Right lobe of liver (tissue), 6 donors: Measurements from ENCODE around the gene PPP2R5D. TPM values are rescaled to one million over a fixed set of nuclear protein-coding genes. Genes with fewer than 3 reads are reported as not detected.

ENCODE experiments used
- ATAC-seq, 4 donors: fragments of 200-7000 bp; cut with Tn5 transposase; one replicate each; pipeline ENCODE4 v1.9.1; 2020; ENCODE audit warnings: mild to moderate bottlenecking in 4 of 4, moderate library complexity in 4 of 4
- DNase-seq, 3 donors: peaks; one replicate each; pipeline ENCODE4 v3.0.0-alpha.2; 2020
- H3K27ac ChIP-seq, 3 donors: fragments of 200-600 bp; one replicate each; pipeline ENCODE4 v1.8.0; 2022
- H3K27me3 ChIP-seq, 2 donors: fragments of 200-600 bp; one replicate each; pipeline ENCODE4 v1.8.0; 2022
- H3K36me3 ChIP-seq, 4 donors: fragments of 200-600 bp; sonication (generic) in 1 of 4; one replicate each; pipeline versions ENCODE4 v1.5.1 to v1.8.0; 2017 to 2022; ENCODE audit warnings: control low read depth in 1 of 4
- H3K4me1 ChIP-seq, 4 donors: fragments of 200-600 bp; sonication (generic) in 1 of 4; one replicate each; pipeline versions ENCODE4 v1.5.1 to v1.8.0; 2017 to 2022; ENCODE audit warnings: control low read depth in 1 of 4
- H3K4me3 ChIP-seq, 3 donors: fragments of 200-600 bp; one replicate each; pipeline ENCODE4 v1.8.0; 2022
- H3K9me3 ChIP-seq, 4 donors: fragments of 200-600 bp; sonication (generic) in 1 of 4; one replicate each; pipeline versions ENCODE4 v1.5.1 to v1.8.0; 2017 to 2022; ENCODE audit warnings: control low read depth in 1 of 4
- POLR2A ChIP-seq: fragments of 450-650 bp; IDR thresholded peaks from one replicate; pipeline ENCODE4 v1.6.1; 2017; ENCODE audit warnings: antibody characterized with exemption, mild to moderate bottlenecking
- WGBS: methylation state at CpG from one replicate; pipeline ENCODE4 v1.1.6; 2018; ENCODE audit warnings: low coverage, low lambda C conversion rate; ENCODE audit not compliant: insufficient coverage; ENCODE audit errors: missing lambda C conversion rate; 5-methylcytosine and 5-hydroxymethylcytosine counted together
- intact Hi-C, 2 donors: fragments of 100-400 bp; cut with DNase I; formaldehyde crosslinking; loops; one replicate each; pipeline versions ENCODE4 v1.11.2 to v1.14.1; 2022
- total RNA-seq, 6 experiments: library from RNA; depleted of rRNA in 2 of 6; stranded (reverse); fragments of >200 nt in 2 of 6; fragmentation: NEBNext Ultra II Directional in 3 of 6; extraction: Animal tissue kit (Norgen Biotek cat#: 25700) in 3 of 6; gene quantifications; one replicate each; pipeline versions ENCODE4 v1.1.0 to v1.2.4, GENCODE V29; 2016 to 2023
- TF ChIP-seq, protein P1 (sequence below), 4 donors: fragments of 200-600 bp in 3 of 4; fragments of 450-650 bp in 1 of 4; IDR thresholded peaks; one replicate each; pipeline versions ENCODE4 v1.5.1 to v1.8.0; 2016 to 2022; ENCODE audit warnings: antibody characterized with exemption in 4 of 4, mild to moderate bottlenecking in 2 of 4
- donor health status: DM: no; HTN: yes; CAD: no.
- donor health status: DM: no; HTN: no; CAD: no.
- donor health status: DM: no; HTN: no; CAD: no.
- donor health status: DM: no; HTN: yes; CAD: no.
- donor health status: DM: no; HTN: yes; CAD: no.

The PPP2R5D gene
- total RNA-seq, 6 experiments from 2014 or later: 11.5 to 24.0 (median 16.3) TPM

DNA sequence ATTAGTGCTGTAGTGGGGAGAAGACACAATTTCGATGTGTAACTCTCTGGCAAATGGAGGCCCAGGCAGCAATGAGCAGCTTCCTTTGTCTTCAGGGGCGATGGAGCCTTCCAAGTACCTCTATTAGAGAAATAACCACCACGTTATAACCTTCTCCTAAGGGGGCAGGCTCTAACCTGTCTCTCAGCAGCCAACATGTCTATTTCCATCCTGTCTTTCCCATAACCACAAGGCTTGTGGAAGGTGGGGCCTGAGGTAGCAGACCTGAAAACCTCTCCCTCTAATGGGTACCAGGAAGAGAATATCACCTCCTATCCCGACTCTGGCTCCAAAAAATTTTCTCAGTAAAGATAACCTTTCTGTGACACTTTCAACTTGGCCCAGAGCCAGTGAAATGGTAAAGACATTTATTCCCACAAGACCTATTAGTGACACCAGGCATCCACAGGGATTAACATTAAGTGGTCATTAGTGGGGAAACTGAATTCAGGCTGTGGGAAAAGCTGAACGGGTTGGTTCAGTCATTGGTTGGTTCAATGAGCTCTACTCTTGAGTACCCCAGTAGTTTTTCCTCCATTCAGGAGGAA is 9.4 kb upstream of the PPP2R5D start:
- no peaks in the 10 kb centered on the region for H3K9me3 ChIP-seq
- intact Hi-C loops: no loop called here
- no peaks in the 10 kb centered on the region for H3K27me3 ChIP-seq
- TF ChIP-seq POLR2A: no peak
- TF ChIP-seq, protein P1, sequence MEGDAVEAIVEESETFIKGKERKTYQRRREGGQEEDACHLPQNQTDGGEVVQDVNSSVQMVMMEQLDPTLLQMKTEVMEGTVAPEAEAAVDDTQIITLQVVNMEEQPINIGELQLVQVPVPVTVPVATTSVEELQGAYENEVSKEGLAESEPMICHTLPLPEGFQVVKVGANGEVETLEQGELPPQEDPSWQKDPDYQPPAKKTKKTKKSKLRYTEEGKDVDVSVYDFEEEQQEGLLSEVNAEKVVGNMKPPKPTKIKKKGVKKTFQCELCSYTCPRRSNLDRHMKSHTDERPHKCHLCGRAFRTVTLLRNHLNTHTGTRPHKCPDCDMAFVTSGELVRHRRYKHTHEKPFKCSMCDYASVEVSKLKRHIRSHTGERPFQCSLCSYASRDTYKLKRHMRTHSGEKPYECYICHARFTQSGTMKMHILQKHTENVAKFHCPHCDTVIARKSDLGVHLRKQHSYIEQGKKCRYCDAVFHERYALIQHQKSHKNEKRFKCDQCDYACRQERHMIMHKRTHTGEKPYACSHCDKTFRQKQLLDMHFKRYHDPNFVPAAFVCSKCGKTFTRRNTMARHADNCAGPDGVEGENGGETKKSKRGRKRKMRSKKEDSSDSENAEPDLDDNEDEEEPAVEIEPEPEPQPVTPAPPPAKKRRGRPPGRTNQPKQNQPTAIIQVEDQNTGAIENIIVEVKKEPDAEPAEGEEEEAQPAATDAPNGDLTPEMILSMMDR (IDR thresholded peaks at IDR 0.05): no peak
- ATAC-seq (no peak), DNase-seq (no peak)
- WGBS: 75% methylated on average over 5 of the region's 5 CpGs
- H3K4me1 ChIP-seq: peaks cover 0 to 29% (median 2%) of the 10 kb centered on the region in 4 donors
- H3K27ac ChIP-seq: no peak overlapping the region
- no peak overlapping the region for H3K4me3 ChIP-seq
- no peaks in the 10 kb centered on the region for H3K36me3 ChIP-seq

DNA sequence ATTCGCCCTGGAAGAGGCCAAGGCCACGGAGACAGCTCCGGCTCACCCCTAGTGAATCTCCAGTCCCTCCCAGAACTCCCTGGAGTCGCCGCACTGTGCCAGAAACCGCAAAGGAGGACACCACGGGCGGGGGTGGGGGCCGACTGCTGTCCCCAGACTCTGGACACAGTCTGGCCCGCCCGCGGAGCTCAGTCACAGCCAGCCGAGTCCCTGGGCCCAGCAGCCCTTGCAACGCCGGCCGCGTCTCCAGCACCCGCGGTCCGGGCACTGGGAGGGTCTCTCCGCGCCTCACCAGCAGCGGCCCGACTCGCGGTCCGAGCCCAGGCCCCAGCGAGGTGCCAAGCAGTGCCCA is 5.9 kb upstream of the PPP2R5D start:
- no peaks in the 10 kb centered on the region for H3K36me3 ChIP-seq
- no peaks in the 10 kb centered on the region for H3K27me3 ChIP-seq
- DNase-seq: peak in 2 of 3 donors; percentile 43 to 62
- ATAC-seq: peak; percentile 39 to 52 (median 41)
- H3K9me3 ChIP-seq: no peaks in the 10 kb centered on the region
- peaks cover 0 to 20% (median 2%) of the 10 kb centered on the region in 4 donors for H3K4me1 ChIP-seq
- TF ChIP-seq, protein P1 (IDR thresholded peaks at IDR 0.05): no peak
- no peak for TF ChIP-seq POLR2A
- peak overlapping the region; percentile 85 to 99 (median 95) for H3K4me3 ChIP-seq
- H3K27ac ChIP-seq: peak overlapping the region; percentile 77 to 87 (median 82)
- WGBS: 0% methylated on average over 5 of the region's 28 CpGs
- intact Hi-C loops: no loop called here

DNA sequence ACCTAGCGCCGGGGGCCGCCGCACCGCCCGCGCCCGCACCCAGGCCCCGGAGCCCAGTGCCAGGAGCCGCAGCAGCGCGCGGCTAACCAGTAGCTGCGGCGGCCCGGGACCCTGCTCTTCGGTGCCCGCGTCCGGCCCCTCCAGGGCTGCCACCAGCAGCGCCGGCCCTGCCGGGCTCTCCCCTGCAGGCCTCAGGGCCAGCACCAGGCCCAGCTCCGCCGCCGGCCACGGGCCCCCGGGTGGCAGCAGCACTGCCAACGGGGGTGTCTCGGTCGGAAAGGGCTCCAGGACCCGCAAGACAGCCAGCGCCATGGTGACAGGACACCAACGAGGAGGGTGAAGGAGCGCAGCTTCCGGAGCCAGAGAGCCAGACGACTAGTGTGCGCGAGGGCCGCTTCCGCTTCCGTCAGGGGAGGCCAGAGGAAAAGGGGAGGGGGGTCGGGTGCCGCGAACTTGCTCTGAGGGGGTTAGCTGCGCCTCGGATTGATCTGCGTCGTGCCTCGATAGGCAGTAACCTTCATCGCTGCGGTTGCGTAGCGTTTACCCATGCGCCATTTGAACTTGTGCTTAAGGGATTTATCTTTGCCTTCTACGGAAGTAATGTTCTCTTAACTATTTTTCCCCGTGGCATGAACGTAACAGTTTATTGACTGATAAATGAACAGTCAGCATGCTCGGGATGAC is 5.4 kb upstream of the PPP2R5D start, which contains the start of gene PEX6:
Gene PEX6, minus strand, starts transcription at position 343 of the 684 bp plus-strand sequence. Its CDS starts 31 bp downstream, at position 312.
- Histone ChIP-seq H3K36me3 (no peaks in the 10 kb centered on the region), H3K4me1 (peaks cover 0 to 25% (median 2%) of the 10 kb centered on the region in 4 donors), H3K9me3 (no peaks in the 10 kb centered on the region), H3K27me3 (no peaks in the 10 kb centered on the region), H3K27ac (peak within 1 kb of the TSS; percentile 77 to 87 (median 82)), H3K4me3 (peak within 1 kb of the TSS; percentile 85 to 99 (median 95))
- 0% methylated on average over 9 of the region's 59 CpGs for WGBS
- TF ChIP-seq, protein P1 (IDR thresholded peaks at IDR 0.05): no peak
- TF ChIP-seq POLR2A: peak; percentile 77
- DNase-seq: peak; percentile 90 to 93 (median 91)
- intact Hi-C loops: no loop called here
- peak; percentile 93 to 95 (median 94) for ATAC-seq

DNA sequence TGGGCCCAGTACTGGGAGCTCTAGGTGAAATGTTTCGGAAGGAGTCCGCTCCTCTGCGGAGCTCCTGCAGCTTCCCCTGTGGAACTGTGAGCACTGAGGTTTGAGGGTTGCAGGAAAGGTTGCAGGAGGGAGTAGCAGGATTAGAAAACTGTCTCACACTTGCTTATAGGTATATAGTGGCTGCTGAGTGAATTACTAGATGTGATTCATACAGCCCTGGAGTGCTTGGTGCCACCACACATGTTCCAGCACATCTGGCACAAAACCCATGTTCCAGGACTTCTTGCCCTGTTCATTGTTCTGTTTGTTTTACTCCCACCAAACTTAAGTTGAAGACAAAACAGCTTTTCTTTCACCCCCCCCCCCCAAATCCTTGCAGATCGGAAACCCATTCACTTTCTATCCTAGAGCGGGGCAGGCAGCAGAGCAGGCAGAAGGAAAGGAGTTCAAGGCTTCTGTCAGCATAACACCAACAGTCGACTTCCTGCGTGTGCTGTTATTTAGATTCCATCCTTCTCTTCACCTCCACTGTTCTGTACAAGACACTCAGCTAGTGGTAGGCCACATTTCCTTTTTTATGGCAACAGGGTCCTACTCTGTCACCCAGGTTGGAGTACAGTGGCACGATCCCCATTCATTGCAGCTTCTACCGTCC is 4.7 kb upstream of the PPP2R5D start:
- 34% methylated on average over 7 of the region's 9 CpGs for WGBS
- Histone ChIP-seq H3K4me3 (peak overlapping the region; percentile 85 to 99 (median 95)), H3K27ac (peak overlapping the region; percentile 77 to 87 (median 82)), H3K27me3 (no peaks in the 10 kb centered on the region), H3K4me1 (peaks cover 0 to 26% (median 2%) of the 10 kb centered on the region in 4 donors), H3K9me3 (no peaks in the 10 kb centered on the region), H3K36me3 (no peaks in the 10 kb centered on the region)
- intact Hi-C loops: loop anchor here in 1 of 2 donors (10.0 kb wide), 1 partner anchor 55 kb away; the partner anchor contains the start of gene CNPY3
- ATAC-seq (peak in 2 of 4 donors; percentile 14 to 17), DNase-seq (no peak)
- TF ChIP-seq POLR2A: no peak
- TF ChIP-seq, protein P1 (IDR thresholded peaks at IDR 0.05): no peak
